ENCODE measurements around the gene SH3GLB2.

SH3GLB2 gene

GRCh38 chr9:129028192-129028966 lies at the start of gene SH3GLB2:
SH3GLB2 (minus strand) TSS chr9:129028331; CDS start chr9:129028154, 177 bp downstream.
- peak; percentile 84 for DNase-seq

- no peak for DNase-seq
Observed at GRCh38 chr9:129077236-129077635, 49.1 kb upstream of the SH3GLB2 start.

- no peak for DNase-seq
Observed at GRCh38 chr9:129076640-129077037, 48.5 kb upstream of the SH3GLB2 start.

- DNase-seq, result no peak
Observed at GRCh38 chr9:129075996-129076639, 48.0 kb upstream of the SH3GLB2 start.

DNA sequence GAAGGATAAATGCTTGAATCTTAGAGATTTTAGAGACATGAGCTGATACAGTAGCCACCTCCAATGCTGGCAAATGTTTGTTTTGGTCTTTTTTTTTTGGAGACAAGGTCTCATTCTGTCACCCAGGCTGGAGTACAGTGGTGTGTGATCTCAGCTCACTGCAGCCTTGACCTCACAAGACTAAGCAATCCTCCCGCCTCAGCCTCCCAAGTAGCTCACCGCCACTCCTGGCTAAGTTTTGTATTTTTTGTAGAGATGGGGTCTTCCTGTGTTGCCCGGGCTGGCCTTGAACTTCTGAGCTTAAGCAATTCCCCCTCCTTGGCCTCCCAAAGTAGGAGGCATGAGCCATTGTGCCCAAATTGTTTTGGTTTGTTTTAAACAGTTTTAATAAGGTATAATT lies 46.0 kb upstream of the SH3GLB2 start:
- DNase-seq, result no peak

- no peak for DNase-seq
Observed at GRCh38 chr9:129073404-129073803, 45.3 kb upstream of the SH3GLB2 start.

DNA sequence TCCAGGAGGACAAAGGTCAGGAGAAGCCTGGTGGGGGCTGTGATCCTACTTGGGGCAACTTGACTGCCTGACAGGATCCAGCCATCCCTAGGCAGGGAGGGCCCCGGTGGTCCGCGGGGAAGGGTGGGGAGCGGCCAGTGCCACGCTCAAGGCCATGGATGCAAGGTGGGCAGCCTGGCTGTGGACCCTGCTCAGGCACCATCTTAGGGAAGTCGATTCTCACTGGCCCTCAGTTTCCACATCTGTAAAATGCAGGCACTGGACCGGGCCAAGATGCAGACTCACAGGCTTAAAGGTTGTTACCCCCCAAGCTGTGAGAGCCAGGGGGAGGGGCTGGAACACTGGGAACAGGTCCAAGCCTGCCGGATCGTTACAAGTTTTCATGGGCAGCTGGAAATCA lies 44.0 kb upstream of the SH3GLB2 start:
- DNase-seq, result no peak

DNA sequence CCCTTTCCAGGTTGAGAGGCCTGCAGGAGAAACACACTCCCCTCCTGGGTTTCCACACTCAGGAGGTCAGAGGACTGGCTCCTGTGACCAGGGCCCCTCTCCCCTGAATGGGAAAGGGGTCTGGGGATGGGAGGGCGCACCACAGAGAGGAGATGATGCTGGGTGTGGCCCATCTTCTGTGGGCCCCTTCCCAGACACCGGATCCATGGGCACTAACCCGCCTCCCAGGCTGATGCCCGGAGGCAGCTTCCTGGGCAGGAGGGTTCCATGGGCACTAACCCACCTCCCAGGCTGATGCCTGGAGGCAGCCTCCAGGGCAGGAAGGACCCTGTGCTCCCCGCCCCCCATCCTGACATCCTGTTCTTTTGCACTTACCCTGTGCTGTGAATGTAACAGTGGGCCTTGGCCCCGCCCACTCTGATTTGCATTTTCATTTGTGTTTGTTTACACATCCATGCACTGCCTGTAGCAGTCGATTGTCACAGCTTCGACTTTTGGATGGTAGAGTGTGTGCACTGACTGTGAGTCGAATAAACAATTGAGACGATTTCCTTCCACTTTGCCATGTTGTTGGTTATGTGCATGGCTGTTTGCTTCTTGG lies 43.5 kb upstream of the SH3GLB2 start:
- DNase-seq, result no peak

DNA sequence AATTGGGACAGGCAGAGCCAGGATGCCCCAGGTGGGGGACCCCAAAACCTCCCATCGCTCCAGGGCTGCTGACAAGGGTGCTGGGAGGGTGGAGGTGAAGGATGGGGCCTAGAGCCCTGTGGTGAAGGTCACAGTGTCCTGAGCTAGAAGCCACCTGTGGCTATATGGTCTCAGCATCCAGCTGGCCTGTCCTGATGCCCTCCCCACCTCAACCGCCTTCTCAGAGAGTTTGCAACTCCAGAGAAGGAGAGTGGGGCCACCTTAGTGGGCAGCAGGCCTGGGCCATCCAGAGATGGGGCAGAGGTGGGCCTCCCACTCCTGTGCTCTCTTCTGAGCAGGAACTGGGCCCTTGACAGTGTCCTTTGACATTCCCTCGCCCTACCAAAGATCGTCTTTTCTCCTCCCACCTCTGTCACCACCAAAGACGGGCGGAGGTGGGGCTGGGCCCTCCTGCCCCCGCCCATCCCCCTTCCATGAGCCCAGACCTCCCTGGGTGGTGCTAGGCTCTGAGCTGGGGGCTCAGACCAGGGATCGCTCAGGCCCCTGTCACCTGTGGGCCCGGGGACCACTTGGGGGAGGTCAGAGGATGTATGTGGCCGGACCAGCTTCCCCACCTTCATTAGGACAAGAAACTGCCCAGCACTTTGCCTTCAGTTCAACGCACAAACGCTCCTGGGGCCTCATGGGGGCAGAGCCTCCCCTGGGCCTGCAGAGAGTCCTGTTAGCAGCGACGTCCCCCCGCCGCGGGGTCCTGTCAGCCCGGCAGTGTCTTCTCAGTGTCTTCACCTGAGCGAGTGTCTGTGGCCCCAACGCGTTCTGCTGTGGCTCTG lies 42.8 kb upstream of the SH3GLB2 start:
- no peak for DNase-seq

- DNase-seq, result no peak
Observed at GRCh38 chr9:129069862-129070641, 41.9 kb upstream of the SH3GLB2 start.

GRCh38 chr9:129068990-129069861 lies 41.1 kb upstream of the SH3GLB2 start:
- no peak for DNase-seq

GRCh38 chr9:129068110-129068509 lies 40.0 kb upstream of the SH3GLB2 start:
- no peak for DNase-seq

GRCh38 chr9:129064499-129064908 lies 36.4 kb upstream of the SH3GLB2 start:
- DNase-seq, result no peak

DNA sequence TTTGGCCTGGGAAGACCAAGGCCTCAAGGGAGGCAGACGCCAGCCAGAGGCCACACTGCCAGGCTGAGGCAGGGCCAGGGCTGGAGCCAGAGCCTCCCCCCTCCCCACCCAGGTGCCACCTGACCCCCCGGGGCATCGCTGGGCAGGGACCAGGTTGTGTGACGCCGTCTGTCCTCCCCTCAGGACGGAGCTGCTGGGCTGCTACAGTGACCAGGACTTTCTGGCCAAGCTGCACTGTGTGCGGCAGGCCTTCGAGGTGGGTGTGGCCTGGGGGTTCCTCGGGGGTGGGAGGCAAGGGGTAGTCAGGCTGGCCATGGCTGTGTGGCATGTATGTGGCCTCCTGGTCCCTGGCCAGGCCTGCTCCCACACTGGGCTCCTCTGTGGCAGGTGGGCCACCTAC lies 34.9 kb upstream of the SH3GLB2 start:
- no peak for DNase-seq

DNA sequence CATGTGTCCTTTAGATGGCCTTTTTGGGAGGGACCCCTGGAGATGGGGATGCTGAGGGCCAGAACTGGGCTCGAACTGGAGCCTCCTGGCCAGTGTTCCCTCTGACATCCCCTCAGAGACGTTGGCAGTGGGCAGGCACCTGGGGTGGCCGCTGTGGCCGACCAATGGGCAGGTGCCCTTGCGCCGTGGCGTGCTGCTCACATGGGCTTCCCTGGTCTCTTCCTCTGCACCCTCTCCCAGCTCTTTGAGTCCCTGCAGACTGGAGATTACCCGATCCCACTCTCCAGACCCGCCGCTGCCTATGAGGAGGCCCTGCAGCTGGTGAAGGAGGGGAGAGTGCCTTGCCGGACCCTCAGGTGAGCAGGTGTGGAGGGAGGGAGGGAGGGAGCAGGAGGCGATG lies 32.9 kb upstream of the SH3GLB2 start:
- no peak for DNase-seq

- DNase-seq, result no peak
Observed at GRCh38 chr9:129059796-129060785, 32.0 kb upstream of the SH3GLB2 start.

GRCh38 chr9:129058965-129059795 lies 31.0 kb upstream of the SH3GLB2 start:
- DNase-seq, result no peak

- DNase-seq, result no peak
Observed at GRCh38 chr9:129054163-129054851, 26.2 kb upstream of the SH3GLB2 start.

GRCh38 chr9:129053020-129053419 lies 24.9 kb upstream of the SH3GLB2 start:
- no peak for DNase-seq

Data from NCI-H748 treated with DMSO at 0.1 percent for 48 hours (cell line).